Psoas muscle (tissue), 8 donors: ENCODE data around the gene CRIP1. TPM values are rescaled to one million over a fixed set of nuclear protein-coding genes. Genes with fewer than 3 reads are reported as not detected.

Experiments
- ATAC-seq, 4 donors: fragments of 200-7000 bp; cut with Tn5 transposase; one replicate each; pipeline ENCODE4 v1.9.1; 2020; ENCODE audit warnings: moderate library complexity in 3 of 4, mild to moderate bottlenecking in 2 of 4
- DNase-seq, 2 donors: peaks; one replicate each; pipeline ENCODE4 v3.0.0-alpha.2; 2020
- H3K27ac ChIP-seq: fragments of 200-600 bp; one replicate; pipeline ENCODE4 v1.8.0; 2022
- H3K27me3 ChIP-seq, 3 donors: fragments of 200-600 bp in 1 of 3; one replicate each; pipeline versions ENCODE4 v1.6.1 to v1.8.0; 2013 to 2022; ENCODE audit warnings: low read length in 2 of 3, mild to moderate bottlenecking in 2 of 3, moderate library complexity in 1 of 3; ENCODE audit not compliant: insufficient read depth in 3 of 3
- H3K36me3 ChIP-seq, 2 donors: fragments of 200-600 bp in 1 of 2; one replicate each; pipeline versions ENCODE4 v1.6.1 to v1.8.0; 2013 to 2022; ENCODE audit warnings: low read depth in 1 of 2, mild to moderate bottlenecking in 1 of 2, moderate library complexity in 1 of 2; ENCODE audit not compliant: insufficient read depth in 1 of 2
- H3K4me1 ChIP-seq: fragments of 200-600 bp; one replicate; pipeline ENCODE4 v1.8.0; 2022
- H3K4me3 ChIP-seq: fragments of 200-600 bp; one replicate; pipeline ENCODE4 v1.8.0; 2022; ENCODE audit warnings: mild to moderate bottlenecking
- H3K9me3 ChIP-seq: fragments of 200-600 bp; one replicate; pipeline ENCODE4 v1.8.0; 2022
- WGBS, 3 donors: extraction: QIAGEN DNeasy Blood & Tissue Kit; methylation state at CpG; one replicate each; pipeline versions ENCODE4 v1.1.6 to v1.1.7; 2013; 5-methylcytosine and 5-hydroxymethylcytosine counted together
- intact Hi-C, 2 donors: fragments of 100-400 bp; cut with DNase I; formaldehyde crosslinking; loops; one replicate each; pipeline versions ENCODE4 v1.11.0 to v1.14.2; 2022
- polyA plus RNA-seq, 3 donors: library from polyadenylated mRNA; stranded (reverse); fragments of 200-250 nt; gene quantifications; one replicate each; pipeline ENCODE4 v1.2.3, GENCODE V29; 2013
- total RNA-seq, 4 donors: library from RNA; stranded (reverse); fragmentation: NEBNext Ultra II Directional in 2 of 4; extraction: Animal tissue kit (Norgen Biotek cat#: 25700) in 2 of 4; gene quantifications; one replicate each; pipeline versions ENCODE4 v1.2.1 to v1.2.4, GENCODE V29; 2021 to 2023
- TF ChIP-seq, protein P1 (sequence below): fragments of 200-600 bp; IDR thresholded peaks from one replicate; pipeline ENCODE4 v1.8.0; 2022; ENCODE audit warnings: antibody characterized with exemption
- donor health status: healthy with polysubstance abuse.
- donor health status: DM: no; HTN: no; CAD: no; lungs with moderate emphysema.
- donor health status: Bipolar disorder and iron deficiency.
- donor health status: healthy.
- donor health status: DM: yes; HTN: yes; CAD: no.
- donor health status: DM: no; HTN: no; CAD: no.
- donor health status: DM: no; HTN: no; CAD: no.
- donor health status: DM: yes; HTN: yes; CAD: no.

CRIP1 gene
- total and polyA plus RNA-seq, 7 donors, result 11.5 to 27.2 (median 17.5) TPM

GRCh38 chr14:105503935-105504692, 17.4 kb downstream of the CRIP1 start:
- no peaks in the 10 kb centered on the region for H3K9me3 ChIP-seq
- TF ChIP-seq, protein P1, sequence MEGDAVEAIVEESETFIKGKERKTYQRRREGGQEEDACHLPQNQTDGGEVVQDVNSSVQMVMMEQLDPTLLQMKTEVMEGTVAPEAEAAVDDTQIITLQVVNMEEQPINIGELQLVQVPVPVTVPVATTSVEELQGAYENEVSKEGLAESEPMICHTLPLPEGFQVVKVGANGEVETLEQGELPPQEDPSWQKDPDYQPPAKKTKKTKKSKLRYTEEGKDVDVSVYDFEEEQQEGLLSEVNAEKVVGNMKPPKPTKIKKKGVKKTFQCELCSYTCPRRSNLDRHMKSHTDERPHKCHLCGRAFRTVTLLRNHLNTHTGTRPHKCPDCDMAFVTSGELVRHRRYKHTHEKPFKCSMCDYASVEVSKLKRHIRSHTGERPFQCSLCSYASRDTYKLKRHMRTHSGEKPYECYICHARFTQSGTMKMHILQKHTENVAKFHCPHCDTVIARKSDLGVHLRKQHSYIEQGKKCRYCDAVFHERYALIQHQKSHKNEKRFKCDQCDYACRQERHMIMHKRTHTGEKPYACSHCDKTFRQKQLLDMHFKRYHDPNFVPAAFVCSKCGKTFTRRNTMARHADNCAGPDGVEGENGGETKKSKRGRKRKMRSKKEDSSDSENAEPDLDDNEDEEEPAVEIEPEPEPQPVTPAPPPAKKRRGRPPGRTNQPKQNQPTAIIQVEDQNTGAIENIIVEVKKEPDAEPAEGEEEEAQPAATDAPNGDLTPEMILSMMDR, result no peak
- H3K27ac ChIP-seq, result no peak overlapping the region
- 69 to 82% (median 76%) methylated on average over 24 to 29 of the region's 29 CpGs for WGBS, 3 donors
- no peaks in the 10 kb centered on the region for H3K27me3 ChIP-seq
- DNase-seq (peak in 1 of 2 donors; percentile 46), ATAC-seq (no peak)
- no peak overlapping the region for H3K4me3 ChIP-seq
- no peaks in the 10 kb centered on the region for H3K36me3 ChIP-seq
- H3K4me1 ChIP-seq, result no peaks in the 10 kb centered on the region
- intact Hi-C loops, result no loop called here

DNA sequence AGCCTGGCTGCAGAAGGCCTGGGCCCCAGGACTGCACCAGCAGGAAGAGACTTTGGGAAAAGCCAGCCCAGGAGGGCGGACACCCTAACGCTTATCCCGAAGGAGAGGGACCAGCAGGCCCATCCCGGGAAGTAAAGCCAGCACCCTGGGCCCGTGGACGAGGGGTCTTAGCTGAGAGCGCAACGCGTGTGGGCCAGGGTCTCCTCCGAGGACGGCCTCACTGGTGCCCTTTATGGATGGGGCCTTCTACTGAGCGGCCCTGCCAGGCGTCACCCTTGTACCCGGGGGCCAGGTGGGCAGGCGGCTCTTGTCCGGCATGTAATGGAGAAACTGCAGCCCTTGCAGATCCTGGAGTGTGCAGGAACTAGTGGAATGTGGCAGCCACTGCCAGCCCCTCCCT, 18.4 kb downstream of the CRIP1 start:
- no peak overlapping the region for H3K27ac ChIP-seq
- H3K4me3 ChIP-seq, result no peak overlapping the region
- TF ChIP-seq, protein P1, result no peak
- H3K36me3 ChIP-seq, result no peaks in the 10 kb centered on the region
- ATAC-seq (no peak), DNase-seq (peak in 1 of 2 donors; percentile 23)
- peaks cover 0 to 6% (median 0%) of the 10 kb centered on the region in 3 donors for H3K27me3 ChIP-seq
- WGBS, 3 donors, result 85 to 91% (median 88%) methylated on average over 16 of the region's 16 CpGs
- H3K4me1 ChIP-seq, result no peaks in the 10 kb centered on the region
- intact Hi-C loops, result no loop called here
- H3K9me3 ChIP-seq, result no peaks in the 10 kb centered on the region

DNA sequence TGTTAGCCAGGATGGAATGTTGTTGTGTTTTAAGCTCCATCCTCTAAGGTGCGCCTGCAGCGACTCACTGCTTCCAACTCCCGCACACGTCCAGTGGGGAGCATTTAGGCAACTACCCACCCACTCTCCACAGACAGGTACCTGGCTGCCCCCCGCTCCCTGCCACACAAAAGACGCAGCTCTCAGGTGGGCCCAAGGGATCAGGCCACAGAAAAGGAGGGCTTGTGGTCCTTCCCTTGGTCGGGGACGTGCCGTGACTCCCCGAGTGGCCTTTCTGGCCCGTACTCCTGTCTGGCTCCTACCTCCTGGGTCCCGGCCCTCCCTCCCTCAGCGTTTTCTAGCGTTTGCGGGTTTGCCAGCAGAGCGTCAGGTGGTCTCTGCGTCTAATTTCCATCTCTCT, 20.6 kb downstream of the CRIP1 start:
- DNase-seq, result peak in 1 of 2 donors; percentile 30
- intact Hi-C loops, result no loop called here
- H3K27me3 ChIP-seq, result peaks cover 0 to 15% (median 0%) of the 10 kb centered on the region in 3 donors
- no peaks in the 10 kb centered on the region for H3K4me1 ChIP-seq
- H3K9me3 ChIP-seq, result no peaks in the 10 kb centered on the region
- H3K4me3 ChIP-seq, result no peak overlapping the region
- no peak for ATAC-seq
- no peaks in the 10 kb centered on the region for H3K36me3 ChIP-seq
- 72 to 82% (median 76%) methylated on average over 17 of the region's 17 CpGs for WGBS, 3 donors
- TF ChIP-seq, protein P1, result no peak
- H3K27ac ChIP-seq, result no peak overlapping the region

DNA sequence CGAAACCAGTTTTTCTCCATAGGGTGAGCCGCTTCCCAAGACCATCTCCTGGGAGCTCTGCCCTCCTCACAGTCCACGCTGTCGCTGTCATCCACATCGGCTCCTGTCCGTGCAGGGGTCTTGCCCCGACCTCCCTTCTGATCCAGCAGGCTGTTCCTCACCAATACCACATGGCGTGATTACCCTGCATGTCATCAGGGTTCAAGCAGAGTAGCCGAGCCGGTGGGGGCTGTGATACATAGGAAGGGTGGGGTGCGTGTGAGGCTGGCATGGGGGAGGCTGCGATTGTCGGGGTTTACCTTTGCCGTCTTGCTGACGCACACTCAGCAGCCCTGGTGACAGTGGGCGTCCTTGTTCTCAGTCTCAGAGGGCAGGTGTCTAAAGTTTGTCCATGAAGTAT, 21.4 kb downstream of the CRIP1 start:
- peaks cover 0 to 22% (median 1%) of the 10 kb centered on the region in 3 donors for H3K27me3 ChIP-seq
- H3K36me3 ChIP-seq, result no peaks in the 10 kb centered on the region
- no peak overlapping the region for H3K4me3 ChIP-seq
- H3K9me3 ChIP-seq, result no peaks in the 10 kb centered on the region
- intact Hi-C loops, result no loop called here
- 76 to 85% (median 84%) methylated on average over 16 of the region's 16 CpGs for WGBS, 3 donors
- ATAC-seq, result no peak
- peak in 1 of 2 donors; percentile 34 for DNase-seq
- TF ChIP-seq, protein P1, result no peak
- no peak overlapping the region for H3K27ac ChIP-seq
- no peaks in the 10 kb centered on the region for H3K4me1 ChIP-seq
